Effector memory CD8-positive, alpha-beta T cell (primary cell): ENCODE results near the gene ASB2.

ENCODE experiments used
- ATAC-seq: fragments of 150-1000 bp; cut with Tn5 transposase; replicated peaks from 2 replicates; pipeline ENCODE4 v1.10.0; 2021; ENCODE audit warnings: mild to moderate bottlenecking, moderate library complexity
- DNase-seq, 3 experiments: peaks; one replicate each; pipeline ENCODE4 v3.0.0; 2021
- H3K27ac Mint-ChIP-seq, 2 donors: one replicate each; pipeline ENCODE4 v1.8.0; 2022; ENCODE audit warnings: mild to moderate bottlenecking in 2 of 2, mixed read lengths in 2 of 2, moderate library complexity in 2 of 2
- H3K27me3 Mint-ChIP-seq, 2 donors: one replicate each; pipeline ENCODE4 v1.8.0; 2022; ENCODE audit warnings: mixed read lengths in 2 of 2
- H3K36me3 Mint-ChIP-seq: one replicate; pipeline ENCODE4 v1.8.0; 2022; ENCODE audit warnings: mild to moderate bottlenecking, moderate library complexity, mixed read lengths; ENCODE audit not compliant: insufficient read depth
- H3K4me1 Mint-ChIP-seq, 2 donors: one replicate each; pipeline ENCODE4 v1.8.0; 2022; ENCODE audit warnings: low read depth in 2 of 2, mixed read lengths in 2 of 2
- H3K4me3 Mint-ChIP-seq, 2 donors: one replicate each; pipeline ENCODE4 v1.8.0; 2022; ENCODE audit warnings: mild to moderate bottlenecking in 2 of 2, mixed read lengths in 2 of 2, moderate library complexity in 2 of 2
- H3K9me3 Mint-ChIP-seq, 2 donors: one replicate each; pipeline ENCODE4 v1.8.0; 2022; ENCODE audit warnings: mixed read lengths in 2 of 2

Gene ASB2

DNA sequence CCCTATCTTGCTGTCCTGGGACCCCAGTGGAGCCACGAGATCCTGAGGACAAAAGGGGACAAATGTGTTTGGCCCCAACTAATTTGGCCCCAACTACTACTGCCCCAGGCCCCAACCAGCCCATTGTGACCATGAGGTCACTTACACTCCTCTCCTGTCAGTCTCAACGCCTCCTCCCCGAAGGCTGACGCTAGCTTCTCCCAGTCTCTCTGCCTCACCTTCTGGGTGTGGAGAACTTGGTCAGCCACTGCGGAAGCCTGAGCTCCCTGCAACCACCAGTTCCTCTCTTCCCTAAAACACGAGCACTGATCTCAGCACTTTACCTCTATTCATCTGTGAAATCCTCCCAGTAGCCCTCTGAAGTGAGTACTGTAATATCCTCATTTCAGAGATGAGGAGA is 35.9 kb downstream of the ASB2 start:
- Mint-ChIP-seq H3K36me3 (peaks cover 13% of the 10 kb centered on the region), H3K27ac (peak overlapping the region in 1 of 2 donors; percentile 0), H3K4me1 (peaks cover 4% of the 10 kb centered on the region in 2 donors), H3K4me3 (peak overlapping the region; percentile 5 to 34), H3K9me3 (no peaks in the 10 kb centered on the region), H3K27me3 (no peaks in the 10 kb centered on the region)
- DNase-seq, result no peak
- ATAC-seq, result no peak

DNA sequence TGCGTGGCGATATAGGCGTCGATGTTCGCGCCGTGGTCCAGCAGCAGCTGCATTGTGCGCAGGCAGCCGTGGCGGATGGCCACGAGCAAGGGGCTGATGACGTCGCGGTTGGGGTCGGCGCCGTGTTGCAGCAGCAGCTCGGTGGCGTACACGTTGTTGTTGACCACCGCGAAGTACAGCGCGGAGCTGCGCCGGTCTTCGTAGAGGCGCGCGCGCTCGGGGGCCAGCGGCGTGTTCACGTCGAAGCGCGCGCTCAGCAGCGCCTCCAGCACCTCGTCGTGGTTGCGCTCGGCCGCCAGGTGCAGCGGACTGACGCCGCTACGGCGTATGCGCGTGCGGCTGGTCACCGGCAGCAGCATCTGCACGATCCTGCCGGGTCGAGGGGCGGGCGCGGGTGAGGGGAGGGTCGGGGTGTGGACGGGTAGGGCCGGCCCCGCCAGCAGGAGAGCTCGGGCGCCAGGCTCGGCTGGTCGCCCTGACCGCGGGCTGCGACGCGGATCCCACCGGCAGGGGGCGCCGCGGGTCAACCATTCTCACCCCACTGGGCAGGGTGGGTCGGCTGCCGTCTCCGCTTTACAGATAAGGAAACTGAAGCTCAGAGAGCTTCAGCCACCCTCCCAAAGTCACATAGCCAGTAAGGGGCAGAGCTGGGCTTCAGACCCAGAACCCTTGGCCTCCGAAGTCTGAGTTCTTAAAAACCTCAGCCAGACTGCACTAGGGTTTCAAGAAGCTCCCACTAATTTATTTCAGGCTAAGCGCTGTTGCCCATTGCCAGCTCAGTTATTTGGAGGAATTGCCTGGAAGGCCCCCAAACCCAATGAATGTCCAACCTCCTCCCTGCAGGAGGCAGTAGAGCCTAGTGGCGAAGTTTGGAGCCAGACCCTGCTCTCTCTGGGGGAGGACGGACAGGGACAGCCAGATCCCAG is 36.8 kb downstream of the ASB2 start:
- peak overlapping the region; percentile 31 to 62 for H3K4me3 Mint-ChIP-seq
- peak; percentile 96 for ATAC-seq
- H3K27ac Mint-ChIP-seq, result peak overlapping the region in 1 of 2 donors; percentile 0
- DNase-seq, result peak; percentile 92 to 94 (median 94)
- peaks cover 10% of the 10 kb centered on the region for H3K36me3 Mint-ChIP-seq
- H3K4me1 Mint-ChIP-seq, result peaks cover 4% of the 10 kb centered on the region in 2 donors
- H3K27me3 Mint-ChIP-seq, result no peaks in the 10 kb centered on the region
- no peaks in the 10 kb centered on the region for H3K9me3 Mint-ChIP-seq

DNA sequence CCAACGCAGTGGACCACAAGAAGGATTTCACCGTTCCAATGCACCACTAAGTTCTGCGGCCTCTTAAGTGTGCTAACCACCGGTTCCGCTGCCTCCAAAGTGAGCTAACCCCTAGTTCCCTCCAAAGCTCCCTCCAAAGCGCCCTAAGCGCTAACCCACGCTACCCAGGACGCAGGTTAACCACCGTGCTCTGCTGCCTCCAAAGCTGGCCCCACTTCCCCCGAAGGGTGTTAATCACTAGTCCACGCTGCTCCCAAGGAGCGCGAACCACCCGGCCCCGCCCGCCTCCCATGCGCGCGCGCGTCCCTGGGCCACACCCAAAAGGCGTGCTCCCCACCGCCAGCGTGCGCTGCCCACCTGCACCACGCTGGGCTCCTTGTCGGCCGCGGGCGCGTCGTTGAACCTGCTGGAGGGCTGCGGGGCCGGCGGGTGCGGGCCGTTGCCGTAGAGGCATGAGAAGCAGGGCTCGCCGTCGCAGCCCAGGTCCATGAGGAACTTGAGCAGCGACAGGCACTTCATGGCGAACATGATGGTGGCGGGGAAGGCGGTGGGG is 37.5 kb downstream of the ASB2 start:
- H3K27me3 Mint-ChIP-seq, result no peaks in the 10 kb centered on the region

GRCh38 chr14:93937519-93937918 is 38.9 kb downstream of the ASB2 start:
- no peak for ATAC-seq
- H3K4me3 Mint-ChIP-seq, result no peak overlapping the region
- no peaks in the 10 kb centered on the region for H3K9me3 Mint-ChIP-seq
- peaks cover 4% of the 10 kb centered on the region in 2 donors for H3K4me1 Mint-ChIP-seq
- H3K27ac Mint-ChIP-seq, result no peak overlapping the region
- peaks cover 9% of the 10 kb centered on the region for H3K36me3 Mint-ChIP-seq
- H3K27me3 Mint-ChIP-seq, result no peaks in the 10 kb centered on the region
- no peak for DNase-seq

More for the DNA sequence above, 37.5 kb downstream of the ASB2 start:
- no peak for DNase-seq
- Mint-ChIP-seq H3K4me1 (peaks cover 4% of the 10 kb centered on the region in 2 donors), H3K27ac (no peak overlapping the region), H3K4me3 (peak overlapping the region; percentile 31 to 62), H3K9me3 (no peaks in the 10 kb centered on the region), H3K36me3 (peaks cover 10% of the 10 kb centered on the region)
- ATAC-seq, result no peak

DNA sequence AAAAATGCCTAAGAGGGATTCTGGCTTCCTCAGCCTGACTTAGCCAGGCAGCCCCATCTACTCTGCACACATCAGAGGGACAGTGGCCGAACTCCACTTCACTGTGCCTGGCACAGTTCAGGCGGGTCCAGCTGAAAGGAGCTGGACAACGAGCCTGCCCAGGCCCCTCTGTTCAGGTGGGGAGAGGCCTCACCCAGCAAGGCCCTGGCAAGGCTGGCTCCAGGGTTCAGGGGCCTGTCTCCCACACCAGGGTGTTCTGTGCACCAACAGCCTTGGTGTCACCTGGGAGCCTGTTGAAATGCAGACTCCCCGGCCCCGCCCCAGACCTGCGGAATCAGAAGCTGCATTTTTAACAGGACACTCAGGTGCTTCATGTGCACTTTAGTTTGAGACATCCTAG is 39.4 kb downstream of the ASB2 start:
- no peak for DNase-seq
- Mint-ChIP-seq H3K27ac (no peak overlapping the region), H3K27me3 (no peaks in the 10 kb centered on the region), H3K4me3 (no peak overlapping the region), H3K9me3 (no peaks in the 10 kb centered on the region), H3K4me1 (peaks cover 4% of the 10 kb centered on the region in 2 donors), H3K36me3 (peaks cover 10% of the 10 kb centered on the region)
- ATAC-seq, result no peak

DNA sequence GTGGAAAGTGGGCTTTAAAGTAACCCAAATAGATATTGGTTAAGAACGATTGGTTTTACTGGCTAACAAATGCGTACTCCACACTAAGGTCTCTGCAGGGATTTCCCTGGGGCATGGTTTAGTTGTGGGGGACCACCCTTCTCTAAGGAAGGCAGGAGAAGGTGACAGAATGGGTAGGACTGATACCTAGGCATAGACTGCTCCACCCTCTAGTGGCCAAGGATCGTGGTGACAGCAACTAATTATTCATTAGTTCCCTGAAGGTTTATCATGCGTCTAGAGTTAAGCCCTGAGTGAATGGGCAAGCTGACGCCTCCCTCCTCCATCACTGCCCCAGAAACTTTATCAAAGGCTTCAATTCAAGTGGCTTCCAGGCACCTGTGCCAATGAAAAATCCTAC is 40.1 kb downstream of the ASB2 start:
- H3K27ac Mint-ChIP-seq, result no peak overlapping the region
- no peak for ATAC-seq
- H3K9me3 Mint-ChIP-seq, result no peaks in the 10 kb centered on the region
- DNase-seq, result no peak
- H3K27me3 Mint-ChIP-seq, result no peaks in the 10 kb centered on the region
- peaks cover 10% of the 10 kb centered on the region for H3K36me3 Mint-ChIP-seq
- H3K4me1 Mint-ChIP-seq, result peaks cover 4% of the 10 kb centered on the region in 2 donors
- H3K4me3 Mint-ChIP-seq, result no peak overlapping the region

DNA sequence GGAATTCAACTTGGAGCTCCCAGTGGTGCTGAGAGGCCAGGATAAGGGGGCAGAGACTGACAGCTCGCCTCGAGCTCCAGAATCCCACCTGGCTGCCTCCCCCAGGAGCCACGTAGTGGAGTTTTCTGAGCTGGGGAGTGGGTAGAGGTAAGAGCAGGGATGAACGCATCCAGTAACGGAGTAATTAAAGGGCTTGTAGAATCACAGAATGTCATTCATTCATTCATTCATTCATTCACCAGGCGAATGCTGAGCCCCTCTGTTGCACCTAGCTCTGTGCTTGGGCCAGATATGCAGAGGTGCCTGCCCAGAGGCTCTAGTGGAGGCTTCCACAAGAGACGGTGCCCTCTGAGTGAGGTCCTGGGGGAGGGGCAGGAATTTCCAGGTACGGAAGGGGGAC is 41.2 kb downstream of the ASB2 start:
- ATAC-seq, result no peak
- H3K9me3 Mint-ChIP-seq, result no peaks in the 10 kb centered on the region
- H3K27me3 Mint-ChIP-seq, result no peaks in the 10 kb centered on the region
- no peak overlapping the region for H3K4me3 Mint-ChIP-seq
- peaks cover 3 to 4% of the 10 kb centered on the region in 2 donors for H3K4me1 Mint-ChIP-seq
- H3K36me3 Mint-ChIP-seq, result peaks cover 10% of the 10 kb centered on the region
- DNase-seq, result no peak
- no peak overlapping the region for H3K27ac Mint-ChIP-seq

GRCh38 chr14:93932642-93933041 is 43.7 kb downstream of the ASB2 start:
- Mint-ChIP-seq H3K27me3 (no peaks in the 10 kb centered on the region), H3K36me3 (peaks cover 3% of the 10 kb centered on the region), H3K9me3 (no peaks in the 10 kb centered on the region), H3K4me1 (no peaks in the 10 kb centered on the region), H3K27ac (no peak overlapping the region), H3K4me3 (no peak overlapping the region)
- no peak for DNase-seq
- no peak for ATAC-seq

GRCh38 chr14:93930989-93931307 is 45.4 kb downstream of the ASB2 start:
- Mint-ChIP-seq H3K36me3 (peaks cover 3% of the 10 kb centered on the region), H3K27ac (no peak overlapping the region), H3K4me1 (no peaks in the 10 kb centered on the region), H3K4me3 (no peak overlapping the region), H3K27me3 (no peaks in the 10 kb centered on the region), H3K9me3 (no peaks in the 10 kb centered on the region)
- no peak for DNase-seq
- no peak for ATAC-seq

- Mint-ChIP-seq H3K36me3 (peaks cover 3% of the 10 kb centered on the region), H3K4me1 (no peaks in the 10 kb centered on the region), H3K27ac (no peak overlapping the region), H3K4me3 (no peak overlapping the region), H3K9me3 (no peaks in the 10 kb centered on the region), H3K27me3 (no peaks in the 10 kb centered on the region)
- no peak for DNase-seq
- no peak for ATAC-seq
These were observed 45.9 kb downstream of the ASB2 start for GRCh38 chr14:93930296-93930988.

- DNase-seq (no peak), ATAC-seq (no peak)
- Mint-ChIP-seq H3K27ac (no peak overlapping the region), H3K9me3 (no peaks in the 10 kb centered on the region), H3K27me3 (no peaks in the 10 kb centered on the region), H3K4me1 (no peaks in the 10 kb centered on the region), H3K4me3 (no peak overlapping the region), H3K36me3 (peaks cover 3% of the 10 kb centered on the region)
These were observed 46.7 kb downstream of the ASB2 start for GRCh38 chr14:93929657-93930056.

DNA sequence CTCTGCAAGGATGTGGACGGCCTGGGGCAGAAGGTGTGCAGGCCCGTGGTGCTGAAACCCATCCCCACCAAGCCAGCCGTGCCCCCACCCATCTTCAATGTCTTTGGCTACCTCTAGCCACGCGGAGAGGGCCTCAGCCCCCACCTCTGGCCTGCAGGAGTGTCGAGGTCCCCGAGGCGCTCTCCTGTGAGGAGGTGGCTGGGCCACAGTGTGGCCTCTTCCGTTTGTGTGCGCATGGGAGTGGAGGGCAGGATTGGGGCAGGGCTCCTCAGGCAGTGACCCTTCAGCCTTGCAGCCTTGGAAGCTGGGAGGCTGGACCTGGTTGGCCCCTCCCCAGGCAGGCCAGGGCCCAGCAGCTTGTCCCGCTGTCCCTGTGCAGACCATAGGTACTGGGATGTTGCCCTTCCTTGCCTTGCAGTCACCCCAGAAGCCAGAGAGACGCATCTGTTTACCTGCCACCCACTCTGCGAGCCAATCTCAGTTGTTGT is 47.3 kb downstream of the ASB2 start:
- Mint-ChIP-seq H3K4me3 (no peak overlapping the region), H3K4me1 (no peaks in the 10 kb centered on the region), H3K36me3 (peaks cover 3% of the 10 kb centered on the region), H3K27ac (peak overlapping the region in 1 of 2 donors; percentile 19), H3K9me3 (no peaks in the 10 kb centered on the region), H3K27me3 (no peaks in the 10 kb centered on the region)
- DNase-seq (no peak), ATAC-seq (no peak)

DNA sequence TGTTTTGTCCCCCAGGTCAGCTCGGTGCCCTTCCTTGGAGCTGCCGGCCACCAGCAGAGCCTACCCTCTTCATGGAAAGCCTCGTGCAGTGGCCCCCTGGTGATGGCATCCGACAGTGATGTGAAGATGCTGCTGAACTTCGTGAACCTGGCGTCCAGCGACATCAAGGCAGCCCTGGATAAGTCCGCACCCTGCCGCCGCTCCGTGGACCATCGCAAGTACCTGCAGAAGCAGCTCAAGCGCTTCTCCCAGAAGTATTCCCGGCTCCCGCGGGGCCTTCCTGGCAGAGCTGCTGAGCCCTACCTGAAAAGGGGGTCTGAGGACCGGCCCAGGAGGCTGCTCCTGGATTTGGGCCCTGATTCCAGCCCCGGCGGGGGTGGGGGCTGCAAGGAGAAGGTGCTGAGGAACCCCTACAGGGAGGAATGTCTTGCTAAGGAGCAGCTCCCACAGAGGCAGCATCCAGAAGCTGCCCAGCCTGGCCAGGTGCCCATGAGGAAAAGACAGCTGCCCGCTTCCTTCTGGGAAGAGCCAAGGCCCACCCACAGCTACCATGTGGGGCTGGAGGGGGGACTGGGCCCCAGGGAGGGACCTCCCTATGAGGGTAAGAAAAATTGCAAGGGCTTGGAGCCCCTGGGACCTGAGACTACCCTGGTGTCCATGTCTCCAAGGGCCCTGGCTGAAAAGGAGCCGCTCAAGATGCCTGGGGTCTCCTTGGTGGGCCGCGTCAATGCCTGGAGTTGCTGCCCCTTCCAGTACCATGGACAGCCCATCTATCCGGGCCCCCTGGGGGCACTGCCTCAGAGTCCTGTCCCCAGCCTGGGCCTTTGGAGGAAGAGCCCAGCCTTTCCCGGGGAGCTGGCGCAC is 48.0 kb downstream of the ASB2 start:
- ATAC-seq, result no peak
- Mint-ChIP-seq H3K9me3 (no peaks in the 10 kb centered on the region), H3K4me3 (no peak overlapping the region), H3K4me1 (no peaks in the 10 kb centered on the region), H3K27me3 (no peaks in the 10 kb centered on the region), H3K27ac (no peak overlapping the region), H3K36me3 (peaks cover 5% of the 10 kb centered on the region)
- DNase-seq, result no peak
